Trophoblast cell (in vitro differentiated cells and primary cell): ENCODE results near the gene CEACAM16.

ENCODE experiments used
- DNase-seq, 2 donors: peaks; one replicate each; pipeline ENCODE4 v3.0.0-alpha.2; 2016
- H2AFZ ChIP-seq: 2 replicates; pipeline ENCODE4 v1.6.1; 2013; ENCODE audit warnings: low read length, moderate library complexity, mild to moderate bottlenecking; ENCODE audit not compliant: insufficient read depth, poor library complexity
- H2AK5ac ChIP-seq: 2 replicates; pipeline ENCODE4 v1.6.1; 2013; ENCODE audit warnings: mild to moderate bottlenecking, low read length
- H2BK120ac ChIP-seq: 2 replicates; pipeline ENCODE4 v1.6.1; 2013; ENCODE audit warnings: low read length, mild to moderate bottlenecking, moderate library complexity; ENCODE audit not compliant: insufficient read depth, poor library complexity
- H2BK12ac ChIP-seq: 2 replicates; pipeline ENCODE4 v1.6.1; 2013; ENCODE audit warnings: mild to moderate bottlenecking, low read length, moderate library complexity
- H2BK5ac ChIP-seq: 2 replicates; pipeline ENCODE4 v1.6.1; 2013; ENCODE audit warnings: low read length, low read depth, moderate library complexity, mild to moderate bottlenecking; ENCODE audit not compliant: poor library complexity
- H3K14ac ChIP-seq: 2 replicates; pipeline ENCODE4 v1.6.1; 2013; ENCODE audit warnings: mild to moderate bottlenecking, low read length
- H3K18ac ChIP-seq: 2 replicates; pipeline ENCODE4 v1.6.1; 2013; ENCODE audit warnings: mild to moderate bottlenecking, low read length
- H3K23ac ChIP-seq: 2 replicates; pipeline ENCODE4 v1.6.1; 2013; ENCODE audit warnings: low read length
- H3K27ac ChIP-seq: 2 replicates; pipeline ENCODE4 v1.5.1; 2013; ENCODE audit warnings: low read depth, mild to moderate bottlenecking, inconsistent platforms, low read length, moderate library complexity
- H3K27me3 ChIP-seq: 2 replicates; pipeline ENCODE4 v1.6.1; 2013; ENCODE audit warnings: inconsistent platforms, mild to moderate bottlenecking, low read length, moderate library complexity; ENCODE audit not compliant: insufficient read depth
- H3K36me3 ChIP-seq, 2 experiments: 1 replicate in 1 of 2; 2 replicates in 1 of 2; pipeline ENCODE4 v1.6.1; 2013; ENCODE audit warnings: low read length in 2 of 2, mild to moderate bottlenecking in 2 of 2, moderate library complexity in 1 of 2; ENCODE audit not compliant: insufficient read depth in 2 of 2, control insufficient read depth in 1 of 2
- H3K4ac ChIP-seq: 2 replicates; pipeline ENCODE4 v1.6.1; 2013; ENCODE audit warnings: low read depth, mild to moderate bottlenecking, low read length, moderate library complexity
- H3K4me1 ChIP-seq, 2 experiments: 1 replicate in 1 of 2; 2 replicates in 1 of 2; pipeline ENCODE4 v1.6.1; 2013; ENCODE audit warnings: low read length in 2 of 2, mild to moderate bottlenecking in 2 of 2, moderate library complexity in 1 of 2; ENCODE audit not compliant: insufficient read depth in 2 of 2, control insufficient read depth in 1 of 2
- H3K4me2 ChIP-seq: 2 replicates; pipeline ENCODE4 v1.6.1; 2013; ENCODE audit warnings: inconsistent platforms, mild to moderate bottlenecking, low read length, moderate library complexity
- H3K4me3 ChIP-seq: 2 replicates; pipeline ENCODE4 v1.5.1; 2013; ENCODE audit warnings: mild to moderate bottlenecking, low read depth, low read length, inconsistent platforms
- H3K79me1 ChIP-seq: one replicate; pipeline ENCODE4 v1.6.1; 2013; ENCODE audit warnings: low read length
- H3K79me2 ChIP-seq: 2 replicates; pipeline ENCODE4 v1.6.1; 2013; ENCODE audit warnings: low read length, mild to moderate bottlenecking; ENCODE audit not compliant: control insufficient read depth, insufficient read depth, poor library complexity
- H3K9ac ChIP-seq: 2 replicates; pipeline ENCODE4 v1.6.1; 2013; ENCODE audit warnings: mild to moderate bottlenecking, low read length
- H3K9me3 ChIP-seq: 2 replicates; pipeline ENCODE4 v1.6.1; 2013; ENCODE audit warnings: low read depth, mild to moderate bottlenecking, control low read depth, inconsistent platforms, low read length; ENCODE audit not compliant: insufficient read depth
- H4K12ac ChIP-seq: 2 replicates; pipeline ENCODE4 v1.6.1; 2013; ENCODE audit warnings: low read depth, mild to moderate bottlenecking, low read length, moderate library complexity
- H4K8ac ChIP-seq: 2 replicates; pipeline ENCODE4 v1.6.1; 2013; ENCODE audit warnings: low read depth, mild to moderate bottlenecking, low read length, moderate library complexity
- H4K91ac ChIP-seq: one replicate; pipeline ENCODE4 v1.6.1; 2013; ENCODE audit warnings: low read depth, mild to moderate bottlenecking, low read length, moderate library complexity
- WGBS: extraction: QIAGEN DNeasy Blood & Tissue Kit; methylation state at CpG from one replicate; pipeline ENCODE4 v1.1.7; 2013; ENCODE audit warnings: missing lambda C conversion rate; ENCODE audit not compliant: insufficient read length, insufficient coverage; ENCODE audit errors: extremely low coverage; 5-methylcytosine and 5-hydroxymethylcytosine counted together

CEACAM16 gene

DNA sequence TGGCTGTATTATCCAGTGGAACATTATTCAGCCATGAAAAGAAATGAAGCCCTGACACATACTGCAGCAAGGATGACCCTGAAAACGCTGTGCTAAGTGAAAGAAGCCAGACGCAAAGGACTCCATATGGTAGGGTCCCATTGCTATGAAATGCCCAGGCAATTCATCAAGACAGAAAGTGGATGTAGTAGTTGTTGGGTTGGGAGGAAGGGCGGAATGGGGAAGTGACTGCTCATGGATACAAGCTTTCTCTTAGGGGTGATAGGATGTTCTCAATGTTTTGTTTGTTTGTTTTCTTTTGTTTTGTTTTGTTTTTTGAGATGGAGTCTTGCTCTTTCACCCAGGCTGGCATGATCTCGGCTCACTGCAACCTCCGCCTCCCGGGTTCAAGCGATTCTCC lies 11.1 kb upstream of the CEACAM16 start:
- H4K12ac ChIP-seq = no peak overlapping the region
- H3K4me1 ChIP-seq = peaks cover 0 to 2% of the 10 kb centered on the region in 2 experiments
- H2AK5ac ChIP-seq = no peak overlapping the region
- H2AFZ ChIP-seq = no peak overlapping the region
- H3K4me3 ChIP-seq = no peak overlapping the region
- no peak overlapping the region for H4K91ac ChIP-seq
- no peak overlapping the region for H3K23ac ChIP-seq
- H3K4ac ChIP-seq = no peak overlapping the region
- H2BK5ac ChIP-seq = no peak overlapping the region
- no peak overlapping the region for H2BK120ac ChIP-seq
- DNase-seq = no peak
- no peaks in the 10 kb centered on the region for H3K79me2 ChIP-seq
- no peaks in the 10 kb centered on the region for H3K36me3 ChIP-seq
- no peak overlapping the region for H3K27ac ChIP-seq
- no peak overlapping the region for H3K14ac ChIP-seq
- WGBS = no CpG with 5 or more reads among the region's 7 CpGs
- H3K79me1 ChIP-seq = no peaks in the 10 kb centered on the region
- no peak overlapping the region for H3K18ac ChIP-seq
- no peaks in the 10 kb centered on the region for H3K9me3 ChIP-seq
- H3K4me2 ChIP-seq = no peak overlapping the region
- no peak overlapping the region for H2BK12ac ChIP-seq
- no peaks in the 10 kb centered on the region for H3K27me3 ChIP-seq
- H3K9ac ChIP-seq = no peak overlapping the region
- no peak overlapping the region for H4K8ac ChIP-seq

DNA sequence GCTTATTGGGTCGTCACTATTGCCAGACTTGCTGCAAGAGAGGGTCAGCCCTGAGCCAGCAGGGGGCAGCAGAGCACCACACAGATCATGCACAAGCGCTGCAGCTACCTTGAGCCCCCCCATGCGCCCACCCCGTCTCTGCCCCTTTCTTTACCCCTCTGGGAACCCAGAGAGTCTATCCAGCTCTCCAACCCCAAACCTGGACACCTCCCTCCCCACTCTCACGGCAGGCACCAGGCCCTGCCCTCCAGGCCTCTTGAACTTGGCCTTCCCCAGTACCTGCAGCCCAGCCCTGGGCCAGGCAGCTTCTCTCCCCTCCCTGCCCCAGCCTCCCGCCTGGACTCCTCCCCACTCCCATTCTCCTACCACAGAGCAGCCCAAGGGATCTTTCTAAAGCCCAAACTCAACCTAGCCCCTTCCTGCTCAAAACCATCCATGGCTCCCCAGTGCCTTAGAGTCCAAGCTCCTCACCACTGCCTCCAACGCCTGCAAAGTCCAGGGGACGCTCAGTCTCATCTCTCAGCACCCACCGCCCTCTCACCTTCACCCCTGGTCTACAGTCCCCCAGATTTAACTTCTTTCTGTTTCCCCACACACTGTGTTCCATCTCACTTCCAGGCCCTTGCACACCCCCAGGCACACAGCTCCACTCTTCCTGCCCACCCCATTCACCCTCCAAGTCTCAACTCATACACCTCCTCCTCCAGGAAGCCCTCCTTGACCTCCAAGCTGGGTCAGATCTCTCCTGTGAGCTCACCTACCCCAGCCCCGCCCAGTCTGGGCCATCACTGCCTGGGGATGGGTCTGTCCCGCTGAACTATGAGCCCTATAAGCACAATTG lies 9.4 kb upstream of the CEACAM16 start:
- Histone ChIP-seq H2AFZ (no peak overlapping the region), H3K9ac (no peak overlapping the region), H3K36me3 (no peaks in the 10 kb centered on the region), H3K23ac (no peak overlapping the region), H4K12ac (no peak overlapping the region), H3K4me1 (peaks cover 0 to 2% of the 10 kb centered on the region in 2 experiments), H3K14ac (no peak overlapping the region), H2BK5ac (no peak overlapping the region), H4K8ac (no peak overlapping the region), H3K18ac (no peak overlapping the region), H3K79me1 (no peaks in the 10 kb centered on the region), H2AK5ac (no peak overlapping the region), H2BK12ac (no peak overlapping the region), H3K4me3 (no peak overlapping the region), H3K79me2 (no peaks in the 10 kb centered on the region), H3K27me3 (no peaks in the 10 kb centered on the region), H4K91ac (no peak overlapping the region), H3K4me2 (no peak overlapping the region), H3K27ac (no peak overlapping the region), H3K9me3 (no peaks in the 10 kb centered on the region), H2BK120ac (no peak overlapping the region), H3K4ac (no peak overlapping the region)
- DNase-seq = peak; percentile 43 to 72
- no CpG with 5 or more reads among the region's 11 CpGs for WGBS

DNA sequence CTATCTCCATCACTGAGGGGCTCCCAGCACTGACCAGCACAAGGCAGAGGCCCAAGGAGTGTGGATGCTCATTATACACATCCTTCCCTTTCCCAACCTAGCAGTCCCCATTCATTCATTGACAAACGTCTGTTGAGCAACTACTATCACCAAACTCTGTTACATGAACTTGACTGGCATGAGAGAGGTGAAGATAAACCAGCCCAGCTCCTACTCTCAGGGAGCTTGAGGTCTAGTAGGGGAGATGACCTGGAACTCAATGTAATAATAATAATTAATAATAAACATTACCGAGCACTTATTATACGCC lies 8.9 kb upstream of the CEACAM16 start:
- no peak for DNase-seq
- no peak overlapping the region for H3K4ac ChIP-seq
- H3K4me1 ChIP-seq = peaks cover 0 to 2% of the 10 kb centered on the region in 2 experiments
- no peak overlapping the region for H2AK5ac ChIP-seq
- H4K12ac ChIP-seq = no peak overlapping the region
- no peak overlapping the region for H2BK5ac ChIP-seq
- H3K4me3 ChIP-seq = no peak overlapping the region
- no peaks in the 10 kb centered on the region for H3K27me3 ChIP-seq
- H2BK120ac ChIP-seq = no peak overlapping the region
- H2AFZ ChIP-seq = no peak overlapping the region
- no peaks in the 10 kb centered on the region for H3K9me3 ChIP-seq
- H3K79me1 ChIP-seq = no peaks in the 10 kb centered on the region
- no peak overlapping the region for H3K9ac ChIP-seq
- no peaks in the 10 kb centered on the region for H3K79me2 ChIP-seq
- WGBS = no CpG with 5 or more reads among the region's 3 CpGs
- no peak overlapping the region for H3K14ac ChIP-seq
- H3K36me3 ChIP-seq = no peaks in the 10 kb centered on the region
- H3K27ac ChIP-seq = no peak overlapping the region
- H4K8ac ChIP-seq = no peak overlapping the region
- no peak overlapping the region for H4K91ac ChIP-seq
- H3K4me2 ChIP-seq = no peak overlapping the region
- no peak overlapping the region for H2BK12ac ChIP-seq
- H3K23ac ChIP-seq = no peak overlapping the region
- H3K18ac ChIP-seq = no peak overlapping the region

DNA sequence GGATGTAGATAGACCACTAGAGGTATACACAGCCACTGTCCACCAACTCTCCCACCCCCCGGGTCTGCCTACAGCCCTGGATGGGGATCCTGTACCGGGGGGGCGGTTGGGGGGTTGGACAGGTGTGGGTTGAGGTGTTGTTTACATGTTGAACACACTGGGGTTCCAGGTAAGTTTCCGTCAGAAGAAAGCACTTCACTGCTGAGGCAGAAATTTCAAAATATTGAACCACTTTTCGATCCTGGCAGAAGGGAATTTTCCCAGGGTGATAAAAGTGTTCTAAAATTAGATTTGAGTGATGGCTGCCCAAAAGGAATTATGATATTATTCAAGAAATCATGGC lies 6.6 kb upstream of the CEACAM16 start:
- H4K91ac ChIP-seq = no peak overlapping the region
- no peaks in the 10 kb centered on the region for H3K36me3 ChIP-seq
- no peaks in the 10 kb centered on the region for H3K79me1 ChIP-seq
- no peak overlapping the region for H3K14ac ChIP-seq
- H4K8ac ChIP-seq = no peak overlapping the region
- H3K9ac ChIP-seq = no peak overlapping the region
- no peaks in the 10 kb centered on the region for H3K27me3 ChIP-seq
- H3K23ac ChIP-seq = no peak overlapping the region
- no peak overlapping the region for H3K4me3 ChIP-seq
- no peak overlapping the region for H2BK5ac ChIP-seq
- no peak overlapping the region for H3K4me2 ChIP-seq
- no peak overlapping the region for H3K18ac ChIP-seq
- H2BK120ac ChIP-seq = no peak overlapping the region
- peaks cover 0 to 2% of the 10 kb centered on the region in 2 experiments for H3K4me1 ChIP-seq
- H3K79me2 ChIP-seq = no peaks in the 10 kb centered on the region
- no peak overlapping the region for H2BK12ac ChIP-seq
- no peak overlapping the region for H2AK5ac ChIP-seq
- H4K12ac ChIP-seq = no peak overlapping the region
- no CpG with 5 or more reads among the region's 5 CpGs for WGBS
- H3K27ac ChIP-seq = no peak overlapping the region
- H2AFZ ChIP-seq = no peak overlapping the region
- DNase-seq = no peak
- H3K9me3 ChIP-seq = no peaks in the 10 kb centered on the region
- H3K4ac ChIP-seq = no peak overlapping the region
